ENCODE data around the gene ZNF566.

- TF ChIP-seq, protein P1, sequence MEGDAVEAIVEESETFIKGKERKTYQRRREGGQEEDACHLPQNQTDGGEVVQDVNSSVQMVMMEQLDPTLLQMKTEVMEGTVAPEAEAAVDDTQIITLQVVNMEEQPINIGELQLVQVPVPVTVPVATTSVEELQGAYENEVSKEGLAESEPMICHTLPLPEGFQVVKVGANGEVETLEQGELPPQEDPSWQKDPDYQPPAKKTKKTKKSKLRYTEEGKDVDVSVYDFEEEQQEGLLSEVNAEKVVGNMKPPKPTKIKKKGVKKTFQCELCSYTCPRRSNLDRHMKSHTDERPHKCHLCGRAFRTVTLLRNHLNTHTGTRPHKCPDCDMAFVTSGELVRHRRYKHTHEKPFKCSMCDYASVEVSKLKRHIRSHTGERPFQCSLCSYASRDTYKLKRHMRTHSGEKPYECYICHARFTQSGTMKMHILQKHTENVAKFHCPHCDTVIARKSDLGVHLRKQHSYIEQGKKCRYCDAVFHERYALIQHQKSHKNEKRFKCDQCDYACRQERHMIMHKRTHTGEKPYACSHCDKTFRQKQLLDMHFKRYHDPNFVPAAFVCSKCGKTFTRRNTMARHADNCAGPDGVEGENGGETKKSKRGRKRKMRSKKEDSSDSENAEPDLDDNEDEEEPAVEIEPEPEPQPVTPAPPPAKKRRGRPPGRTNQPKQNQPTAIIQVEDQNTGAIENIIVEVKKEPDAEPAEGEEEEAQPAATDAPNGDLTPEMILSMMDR (IDR thresholded peaks at IDR 0.05; ENCODE audit: low read depth, low read length, poor library complexity, severe bottlenecking): no peak
- no peak for TF ChIP-seq EZH2phosphoT487 (IDR thresholded peaks at IDR 0.05; ENCODE audit: borderline replicate concordance, low read length)
Observed at GRCh38 chr19:36423925-36424324, 65.4 kb downstream of the ZNF566 start.
